NK-92 (cell line): ENCODE measurements around the gene S100A3.
"Not testable (repeated sequence)": the region's sequence is repeated elsewhere in the genome, so short reads cannot be mapped to it uniquely, and the experiment has no call there.

Source experiments
- DNase-seq: peaks from one replicate; lab custom pipeline; 2025; ENCODE audit not compliant: unreplicated experiment; lab: John Stamatoyannopoulos, UW

The S100A3 gene

GRCh38 chr1:153536012-153536670 lies 12.9 kb downstream of the S100A3 start:
- no peak for DNase-seq

DNA sequence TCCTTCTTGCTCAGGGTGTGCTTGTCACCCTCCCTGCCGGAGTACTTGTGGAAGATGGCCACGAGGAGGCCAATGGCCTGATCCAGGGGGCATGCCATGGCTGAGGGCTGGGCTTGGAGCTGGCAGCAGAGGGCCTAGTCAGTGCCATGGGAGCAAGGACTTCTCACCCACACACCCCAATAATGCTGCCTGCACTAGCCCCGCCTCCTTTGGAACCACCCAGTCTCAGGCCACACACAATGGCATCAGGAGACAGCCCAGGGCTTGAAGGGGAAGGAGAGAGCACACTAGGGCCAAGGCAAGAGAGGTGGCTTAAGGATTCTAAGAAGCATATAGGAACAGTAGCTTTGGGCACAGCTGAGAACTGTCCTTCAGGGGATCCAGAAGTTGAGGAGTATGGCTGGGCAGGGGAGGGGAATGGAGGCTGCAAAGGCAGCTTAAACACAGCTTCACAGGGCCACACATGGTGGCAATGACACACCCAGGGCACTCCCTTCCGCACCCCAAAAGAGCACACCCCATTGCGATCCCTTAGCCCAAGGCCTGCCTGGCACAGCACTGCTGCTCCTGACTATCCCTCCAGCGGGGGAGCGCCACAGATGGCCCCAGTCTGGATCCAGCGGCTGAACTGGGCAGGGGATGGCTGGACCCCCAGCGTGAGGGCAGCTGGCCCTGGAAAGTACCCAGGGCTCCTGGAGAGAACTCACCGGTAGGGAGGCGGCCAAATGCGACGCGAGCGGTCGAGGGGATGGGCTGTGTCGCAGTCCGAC lies 13.6 kb downstream of the S100A3 start, which contains the start of gene S100A6:
TSS of gene S100A6 (minus strand) at position 750 of the 770 bp plus-strand sequence. CDS start at position 98, 652 bp downstream.
- no peak for DNase-seq

DNA sequence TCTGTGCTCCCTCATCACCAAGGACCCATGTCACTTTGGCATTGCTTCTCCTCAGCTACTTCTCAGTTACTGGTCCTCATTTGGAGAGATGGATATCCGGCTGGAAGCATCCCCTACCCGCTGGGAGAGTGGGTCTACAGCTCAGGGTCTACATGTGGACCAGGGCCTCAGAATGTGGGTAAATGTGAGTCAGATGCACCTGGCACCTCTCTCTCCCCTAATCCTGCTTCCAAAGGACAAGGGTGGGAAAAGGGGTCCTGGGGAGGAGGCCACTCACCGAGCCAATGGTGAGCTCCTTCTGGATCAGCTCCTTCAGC lies 14.2 kb downstream of the S100A3 start:
- DNase-seq: no peak

DNA sequence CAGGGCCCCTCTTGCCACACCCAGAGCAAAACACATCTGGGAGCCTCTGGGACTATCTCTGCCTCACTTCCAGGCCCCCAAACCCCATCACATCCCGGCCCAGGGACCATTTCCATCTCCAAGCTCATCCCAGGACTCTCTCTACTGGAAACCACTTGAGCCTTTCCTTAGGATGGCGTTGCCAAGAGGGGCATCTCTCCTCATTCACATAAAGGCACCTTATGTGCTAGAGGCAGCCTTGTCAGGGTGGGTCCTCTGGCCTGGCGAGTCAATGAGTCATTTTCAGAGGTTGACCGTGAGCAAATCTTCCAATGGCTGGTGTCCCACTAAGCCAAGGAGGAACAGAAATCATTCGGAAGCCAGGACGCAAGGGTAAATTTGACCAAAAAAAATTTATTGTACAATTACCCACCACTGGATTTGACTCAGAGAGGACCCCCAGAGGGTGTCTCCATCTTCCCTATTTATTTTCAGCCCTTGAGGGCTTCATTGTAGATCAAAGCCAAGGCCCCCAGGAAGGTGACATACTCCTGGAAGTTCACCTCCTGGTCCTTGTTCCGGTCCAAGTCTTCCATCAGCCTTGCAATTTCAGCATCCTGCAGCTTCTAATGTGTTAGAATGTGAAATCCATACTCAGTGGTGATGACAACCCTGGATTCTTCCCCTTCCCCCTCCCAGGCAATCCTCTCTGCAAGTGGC lies 14.7 kb downstream of the S100A3 start:
- no peak for DNase-seq

DNA sequence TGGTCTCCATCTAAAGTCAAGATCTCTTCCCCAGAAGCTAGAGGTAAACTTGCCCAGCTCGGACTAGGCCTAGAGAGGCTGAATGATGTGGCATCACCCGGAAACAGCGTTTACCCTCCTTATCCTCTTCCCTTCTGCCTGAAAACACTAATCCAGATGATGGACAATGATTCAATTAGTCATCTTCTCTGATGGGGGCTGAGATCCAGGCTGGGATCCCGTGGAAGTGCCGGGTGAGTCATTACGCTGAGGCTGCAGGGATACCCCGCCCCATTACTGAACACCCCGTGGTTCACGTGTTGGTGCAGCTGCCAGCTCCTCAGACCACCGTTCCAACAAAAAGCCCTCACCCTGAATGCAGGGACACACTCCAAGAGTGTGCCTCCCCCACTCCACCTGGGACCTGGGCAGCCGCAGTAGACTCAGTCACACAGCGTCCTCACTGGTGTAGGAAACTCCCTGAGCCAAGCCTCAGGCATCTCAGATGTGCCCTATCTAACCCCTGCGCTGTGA lies 15.3 kb downstream of the S100A3 start:
- no peak for DNase-seq

- no peak for DNase-seq
These were observed 16.1 kb downstream of the S100A3 start for GRCh38 chr1:153532769-153533599.

- no peak for DNase-seq
These were observed 16.9 kb downstream of the S100A3 start for GRCh38 chr1:153532181-153532580.

- no peak for DNase-seq
These were observed 17.4 kb downstream of the S100A3 start for GRCh38 chr1:153531638-153532037.

DNA sequence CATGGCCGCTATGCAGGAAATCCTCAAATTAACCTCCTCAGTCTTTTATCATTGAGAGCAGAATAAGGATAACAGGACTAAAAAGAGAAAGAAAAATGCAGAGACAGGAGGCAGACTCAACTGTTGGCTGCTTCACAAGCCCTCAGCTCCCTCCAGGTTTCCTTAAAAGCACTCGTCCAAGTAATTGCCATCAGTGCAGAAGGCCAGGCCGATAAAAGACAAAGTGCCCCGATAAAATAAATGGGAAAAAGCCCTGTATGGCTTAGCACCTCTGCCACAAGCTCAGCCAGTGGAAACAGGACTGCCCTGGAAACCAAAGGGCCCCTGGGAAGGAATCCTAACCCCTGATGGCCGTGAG lies 21.4 kb downstream of the S100A3 start:
- no peak for DNase-seq

- DNase-seq: no peak
These were observed 21.9 kb downstream of the S100A3 start for GRCh38 chr1:153527023-153527682.

DNA sequence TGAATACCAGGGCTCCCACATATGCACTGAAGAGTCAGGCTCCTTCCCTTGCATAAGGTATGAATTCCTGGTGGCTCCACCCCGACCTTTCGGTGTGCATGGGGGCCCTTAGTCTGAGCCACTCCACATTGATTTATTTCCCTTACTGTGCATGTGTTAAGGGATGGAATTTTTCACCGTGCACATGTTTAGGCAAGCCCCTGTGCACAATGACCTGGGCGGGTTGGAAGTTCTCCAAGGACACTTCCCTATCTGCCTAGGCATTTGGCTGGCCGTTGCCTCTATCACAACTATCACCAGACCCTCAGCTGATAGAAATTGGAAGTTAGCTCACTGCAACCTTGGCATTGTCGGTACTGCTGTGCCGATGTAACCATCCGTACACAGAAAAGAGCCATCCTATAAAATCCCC lies 22.9 kb downstream of the S100A3 start:
- DNase-seq: no peak

GRCh38 chr1:153525088-153525728 lies 23.9 kb downstream of the S100A3 start:
- no peak for DNase-seq

- not testable (repeated sequence) for DNase-seq
These were observed 26.6 kb downstream of the S100A3 start for GRCh38 chr1:153522353-153523048.

- DNase-seq: not testable (repeated sequence)
These were observed 27.2 kb downstream of the S100A3 start for GRCh38 chr1:153521808-153522207.

DNA sequence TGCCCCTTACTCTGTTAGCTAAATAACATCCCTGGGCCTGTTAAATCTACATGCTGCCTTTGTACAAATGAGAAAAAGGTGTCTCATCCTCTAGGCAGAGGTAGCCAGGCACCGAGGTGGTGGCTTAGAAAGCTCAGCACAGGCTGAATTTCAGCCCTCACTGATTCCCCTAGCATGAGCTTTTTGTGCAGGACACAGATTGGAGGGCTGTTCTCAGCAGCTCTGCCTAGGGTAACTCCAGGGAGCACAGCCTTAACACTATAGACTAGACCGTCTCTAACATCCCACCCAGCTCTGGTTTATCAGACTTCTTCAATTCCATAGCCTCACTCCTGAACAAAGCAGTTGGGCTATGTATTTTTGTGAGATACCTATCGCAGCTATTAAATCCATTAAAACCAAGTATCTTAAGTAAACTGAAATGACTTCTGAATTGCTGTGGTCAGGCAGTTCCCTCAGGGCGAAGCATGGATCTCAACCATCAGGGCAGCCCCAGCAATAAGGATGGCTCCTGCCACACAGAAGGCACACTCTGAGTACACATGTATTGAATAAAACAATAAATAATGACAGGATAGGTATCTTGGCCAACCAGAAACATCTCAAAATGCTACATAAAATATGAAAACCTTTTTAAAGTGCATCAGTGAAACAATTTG lies 28.1 kb downstream of the S100A3 start:
- no peak for DNase-seq

GRCh38 chr1:153520137-153520691 lies 28.8 kb downstream of the S100A3 start:
- DNase-seq: not testable (repeated sequence)

DNA sequence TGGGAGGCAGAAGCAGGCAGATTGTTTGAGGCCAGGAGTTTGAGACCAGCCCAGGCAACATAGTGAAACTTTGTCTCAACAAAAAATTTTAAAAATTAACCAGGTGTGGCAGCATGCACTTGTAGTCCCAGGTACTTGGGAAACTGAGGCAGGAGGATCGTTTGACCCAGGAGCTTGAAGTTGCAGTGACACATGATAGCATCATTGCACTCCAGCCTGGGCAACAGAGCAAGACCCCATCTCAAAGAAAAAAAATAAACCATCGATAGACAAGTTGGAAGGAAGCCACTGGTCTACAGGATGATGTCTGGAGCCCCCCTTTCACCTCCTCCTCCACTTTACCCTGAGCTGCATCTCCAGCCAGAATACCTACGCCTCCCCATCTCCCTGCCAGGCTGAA lies 29.8 kb downstream of the S100A3 start:
- no peak for DNase-seq
